Activated naive CD4-positive, alpha-beta T cell treated with anti-CD3 and anti-CD28 coated beads, Interleukin-2, amount 10 ng/mL, durations not matched to agents 7 days and 5 days (primary cell): ENCODE measurements around the gene ARHGEF28.

ENCODE experiments used
- CTCF ChIA-PET: fragments of 350-600 bp; sonication (Branson Sonifier 250); formaldehyde crosslinking; loops from one replicate; lab custom pipeline; 2021; ENCODE audit warnings: antibody characterized with exemption; lab: Charles Lee
- DNase-seq: peaks from one replicate; pipeline ENCODE4 v3.0.0-alpha.2; 2020
- H3K27ac Mint-ChIP-seq: one replicate; pipeline ENCODE4 v1.8.0; 2021; ENCODE audit warnings: mild to moderate bottlenecking, moderate library complexity, mixed read lengths
- H3K27me3 Mint-ChIP-seq: one replicate; pipeline ENCODE4 v1.8.0; 2021; ENCODE audit warnings: mild to moderate bottlenecking, mixed read lengths
- H3K36me3 Mint-ChIP-seq: one replicate; pipeline ENCODE4 v1.8.0; 2021; ENCODE audit warnings: mixed read lengths
- H3K4me1 Mint-ChIP-seq: one replicate; pipeline ENCODE4 v1.8.0; 2021; ENCODE audit warnings: mixed read lengths
- H3K4me3 Mint-ChIP-seq: one replicate; pipeline ENCODE4 v1.8.0; 2021; ENCODE audit warnings: mild to moderate bottlenecking, moderate library complexity, mixed read lengths
- H3K9me3 Mint-ChIP-seq: one replicate; pipeline ENCODE4 v1.8.0; 2021; ENCODE audit warnings: mixed read lengths

The ARHGEF28 gene

DNA sequence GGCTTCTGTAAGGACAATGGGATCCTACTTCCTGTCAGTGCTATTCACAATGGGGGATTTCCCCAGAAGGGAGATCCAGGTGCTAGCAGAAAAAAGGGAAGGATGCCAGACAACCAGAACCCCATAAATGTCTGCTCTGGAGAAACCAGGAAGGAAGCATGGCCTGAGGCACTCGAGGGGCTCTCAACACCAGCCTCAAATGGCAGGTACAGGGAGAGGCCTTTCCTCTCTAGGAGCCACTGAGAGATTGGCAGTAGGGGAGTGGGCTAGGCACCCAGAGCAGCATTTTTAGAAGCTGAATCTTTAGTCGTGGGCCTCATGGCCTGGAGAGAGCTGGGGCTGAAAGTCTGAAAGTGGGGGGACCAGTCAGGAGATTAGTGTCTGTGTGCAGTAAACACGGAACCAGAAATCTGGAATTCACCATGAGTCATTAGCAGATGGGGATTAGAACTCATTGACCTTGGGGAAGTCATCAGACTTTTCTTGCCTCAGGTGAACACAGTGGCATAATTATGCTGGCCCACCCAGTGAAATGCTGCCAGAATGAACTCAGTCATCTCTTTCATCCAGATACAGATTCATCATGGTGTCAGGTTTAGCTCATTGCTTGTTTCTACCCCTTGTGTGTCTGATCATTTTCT lies 28.3 kb downstream of the ARHGEF28 start:
- Mint-ChIP-seq H3K4me3 (no peak overlapping the region), H3K27me3 (peaks cover 12% of the 10 kb centered on the region), H3K27ac (no peak overlapping the region), H3K36me3 (no peaks in the 10 kb centered on the region), H3K4me1 (no peaks in the 10 kb centered on the region), H3K9me3 (no peaks in the 10 kb centered on the region)
- CTCF ChIA-PET = no interaction called here
- DNase-seq = no peak

DNA sequence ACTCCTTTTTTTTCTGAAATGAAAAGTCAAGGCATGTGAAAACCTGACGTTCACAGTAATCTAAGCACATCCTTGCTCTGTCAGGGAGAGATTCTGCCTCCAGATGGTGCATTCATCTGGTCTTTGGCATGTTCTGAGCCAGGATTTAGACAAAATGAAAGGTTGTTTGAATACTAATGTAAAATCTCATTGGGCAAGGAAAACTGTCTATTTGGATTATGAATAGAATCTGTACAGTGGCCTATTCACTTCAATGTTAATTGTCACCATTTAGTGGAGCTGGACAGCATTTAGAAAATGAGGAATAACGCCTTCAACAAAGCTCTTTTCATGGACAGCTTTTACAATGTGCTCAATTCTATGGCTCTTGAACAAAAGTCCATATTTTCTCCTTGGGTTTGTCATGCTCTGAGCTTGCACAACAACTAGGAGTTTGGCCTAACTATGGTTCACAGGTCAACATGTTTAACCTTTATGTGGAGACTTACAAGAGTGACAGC lies 28.9 kb downstream of the ARHGEF28 start:
- Mint-ChIP-seq H3K4me1 (no peaks in the 10 kb centered on the region), H3K9me3 (no peaks in the 10 kb centered on the region), H3K27me3 (peaks cover 12% of the 10 kb centered on the region), H3K36me3 (no peaks in the 10 kb centered on the region), H3K4me3 (no peak overlapping the region), H3K27ac (no peak overlapping the region)
- CTCF ChIA-PET = no interaction called here
- DNase-seq = no peak

DNA sequence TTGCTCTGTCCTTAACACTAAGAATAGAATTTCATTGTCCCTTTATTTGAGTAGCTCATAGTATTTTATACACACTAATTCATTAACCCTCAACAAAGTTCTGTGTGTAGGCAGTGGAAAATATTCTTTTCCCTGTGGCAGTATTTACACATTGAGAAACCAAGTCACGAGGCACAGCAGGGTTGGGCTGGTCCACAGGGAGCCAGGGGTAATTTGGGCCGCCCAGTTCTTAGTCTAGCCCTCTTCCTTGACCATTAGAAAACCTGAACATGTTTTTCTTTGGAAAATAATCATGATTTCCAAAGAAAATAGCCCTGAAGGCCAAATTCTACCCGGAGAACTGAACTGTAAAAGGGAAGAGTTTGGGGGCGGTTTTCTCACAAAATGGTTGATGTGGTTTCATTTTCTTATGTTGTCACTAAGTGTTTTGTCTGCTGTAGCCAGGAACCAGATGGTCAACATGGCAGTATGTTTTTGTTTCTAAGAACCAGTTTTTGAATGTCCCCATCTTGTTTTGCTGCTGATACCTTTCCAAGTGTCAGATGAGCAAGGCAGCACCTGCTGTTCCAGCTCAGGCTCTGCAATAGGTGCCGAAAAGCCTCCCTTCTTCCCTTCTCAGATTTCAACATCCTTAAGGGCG lies 29.6 kb downstream of the ARHGEF28 start:
- Mint-ChIP-seq H3K9me3 (no peaks in the 10 kb centered on the region), H3K4me3 (no peak overlapping the region), H3K4me1 (no peaks in the 10 kb centered on the region), H3K36me3 (no peaks in the 10 kb centered on the region), H3K27ac (no peak overlapping the region), H3K27me3 (peaks cover 12% of the 10 kb centered on the region)
- DNase-seq = no peak
- CTCF ChIA-PET = no interaction called here

DNA sequence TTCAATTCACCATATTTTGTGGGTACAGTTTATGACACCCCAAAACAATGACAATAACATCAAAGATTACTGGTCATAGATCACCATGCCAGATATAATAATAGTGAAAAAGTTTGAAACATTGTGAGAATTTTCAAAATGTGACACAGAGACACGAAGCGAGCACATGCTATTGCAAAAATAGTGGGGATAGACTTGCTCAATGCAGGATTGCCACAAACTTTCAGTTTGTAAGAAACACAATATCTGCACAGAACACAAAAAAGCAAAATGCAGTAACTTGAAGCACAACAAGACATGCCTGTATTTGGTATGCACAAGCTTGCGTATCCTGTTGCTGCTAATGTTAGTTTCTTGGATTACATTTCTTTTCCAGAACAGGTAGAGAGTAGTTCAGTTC lies 35.8 kb downstream of the ARHGEF28 start:
- no peak overlapping the region for H3K4me3 Mint-ChIP-seq
- H3K27ac Mint-ChIP-seq = no peak overlapping the region
- no peaks in the 10 kb centered on the region for H3K9me3 Mint-ChIP-seq
- DNase-seq = no peak
- H3K4me1 Mint-ChIP-seq = no peaks in the 10 kb centered on the region
- CTCF ChIA-PET = no interaction called here
- peaks cover 12% of the 10 kb centered on the region for H3K27me3 Mint-ChIP-seq
- H3K36me3 Mint-ChIP-seq = no peaks in the 10 kb centered on the region

DNA sequence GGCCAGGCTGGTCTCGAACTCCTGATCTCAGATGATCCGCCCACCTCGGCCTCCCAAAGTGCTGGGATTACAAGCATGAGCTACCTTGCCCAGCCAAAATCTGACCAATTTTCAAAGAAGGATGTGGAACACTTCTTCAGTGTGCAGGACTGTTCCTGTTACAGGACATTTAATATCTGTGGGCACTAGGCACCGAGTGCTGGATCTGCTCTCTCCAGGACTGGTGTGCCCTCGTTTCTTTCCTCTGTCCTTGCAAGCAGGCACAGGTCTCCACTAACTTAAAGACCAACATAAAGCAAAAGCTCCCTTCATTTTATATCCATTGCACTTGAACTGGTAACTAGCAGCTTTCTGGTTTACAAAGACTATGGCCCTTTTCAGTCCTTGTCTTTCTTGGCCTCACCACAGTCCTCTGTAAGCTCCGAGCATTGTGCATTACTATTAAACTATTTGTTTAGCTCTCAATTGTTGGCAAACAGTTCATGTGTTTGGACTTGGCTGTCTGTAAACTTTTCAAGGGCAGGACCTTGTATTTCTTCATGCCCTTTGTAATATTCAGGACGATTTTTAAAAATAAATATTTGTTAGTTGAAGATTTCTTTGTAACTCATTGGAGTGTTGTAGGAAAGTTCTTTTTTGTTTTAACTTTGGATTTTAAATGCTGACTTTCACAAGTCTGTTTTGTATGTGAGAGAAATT lies 37.3 kb downstream of the ARHGEF28 start:
- Mint-ChIP-seq H3K9me3 (no peaks in the 10 kb centered on the region), H3K27ac (no peak overlapping the region), H3K36me3 (no peaks in the 10 kb centered on the region), H3K27me3 (peaks cover 21% of the 10 kb centered on the region), H3K4me1 (no peaks in the 10 kb centered on the region), H3K4me3 (no peak overlapping the region)
- DNase-seq = no peak
- CTCF ChIA-PET = interaction anchor here (0.5 to 0.7 kb wide), 2 partner anchors 121 to 250 kb away, joined by 3 read pairs; no protein-coding TSS in a partner anchor

DNA sequence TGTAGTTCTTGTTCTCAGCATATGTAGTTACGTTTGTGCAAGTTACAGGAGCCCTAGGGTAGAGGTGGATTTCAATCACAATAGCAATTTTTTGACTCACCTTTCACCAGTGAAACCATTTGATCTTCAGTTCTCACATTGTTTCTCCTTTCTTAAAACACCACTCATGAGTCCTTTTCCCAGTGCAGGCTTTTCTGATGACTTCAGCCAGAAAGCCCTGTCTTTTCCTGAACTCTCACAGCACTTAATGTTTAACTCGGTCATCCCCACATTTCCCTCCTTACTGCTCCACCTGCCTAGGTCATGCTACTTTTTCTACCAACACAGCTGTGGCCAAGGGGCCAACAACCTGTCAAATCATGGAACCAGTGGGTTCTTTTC lies 37.9 kb downstream of the ARHGEF28 start:
- CTCF ChIA-PET = no interaction called here

GRCh38 chr5:73664796-73665195 lies 38.8 kb downstream of the ARHGEF28 start:
- H3K27me3 Mint-ChIP-seq = peaks cover 22% of the 10 kb centered on the region
- H3K4me1 Mint-ChIP-seq = no peaks in the 10 kb centered on the region
- no peaks in the 10 kb centered on the region for H3K9me3 Mint-ChIP-seq
- CTCF ChIA-PET = no interaction called here
- H3K4me3 Mint-ChIP-seq = no peak overlapping the region
- no peaks in the 10 kb centered on the region for H3K36me3 Mint-ChIP-seq
- no peak overlapping the region for H3K27ac Mint-ChIP-seq
- DNase-seq = no peak

More for the DNA sequence above, 37.9 kb downstream of the ARHGEF28 start:
- Mint-ChIP-seq H3K4me3 (no peak overlapping the region), H3K9me3 (no peaks in the 10 kb centered on the region), H3K27me3 (peaks cover 22% of the 10 kb centered on the region), H3K4me1 (no peaks in the 10 kb centered on the region), H3K36me3 (no peaks in the 10 kb centered on the region), H3K27ac (no peak overlapping the region)
- no peak for DNase-seq

DNA sequence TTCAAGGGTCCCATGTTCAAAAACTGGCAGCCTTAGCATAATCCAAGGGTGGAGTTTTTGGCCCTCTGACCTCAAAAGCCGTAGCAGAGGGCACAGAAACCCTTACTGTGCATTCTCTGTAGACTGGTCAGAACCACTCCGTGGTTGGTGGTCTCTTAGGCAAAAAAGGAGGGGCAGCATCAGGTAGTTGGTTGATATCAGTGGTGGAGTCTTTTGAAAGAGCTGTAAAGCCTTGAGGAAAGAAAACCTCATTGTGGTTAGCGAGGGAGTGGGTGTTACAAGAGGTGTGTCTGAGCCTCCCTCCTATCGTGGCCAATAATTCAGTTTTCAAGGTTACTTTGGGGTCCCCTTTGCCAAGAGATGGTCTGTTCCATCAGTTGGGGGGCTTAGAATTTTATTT lies 40.9 kb downstream of the ARHGEF28 start:
- CTCF ChIA-PET = no interaction called here

GRCh38 chr5:73668017-73668416 lies 42.0 kb downstream of the ARHGEF28 start:
- CTCF ChIA-PET = no interaction called here
- Mint-ChIP-seq H3K4me1 (no peaks in the 10 kb centered on the region), H3K36me3 (no peaks in the 10 kb centered on the region), H3K27ac (no peak overlapping the region), H3K9me3 (no peaks in the 10 kb centered on the region), H3K27me3 (peaks cover 22% of the 10 kb centered on the region), H3K4me3 (no peak overlapping the region)
- DNase-seq = no peak

More for the DNA sequence above, 40.9 kb downstream of the ARHGEF28 start:
- Mint-ChIP-seq H3K9me3 (no peaks in the 10 kb centered on the region), H3K27me3 (peaks cover 22% of the 10 kb centered on the region), H3K4me1 (no peaks in the 10 kb centered on the region), H3K4me3 (no peak overlapping the region), H3K27ac (no peak overlapping the region), H3K36me3 (no peaks in the 10 kb centered on the region)
- no peak for DNase-seq

- Mint-ChIP-seq H3K27me3 (peaks cover 22% of the 10 kb centered on the region), H3K9me3 (no peaks in the 10 kb centered on the region), H3K27ac (no peak overlapping the region), H3K4me1 (no peaks in the 10 kb centered on the region), H3K36me3 (no peaks in the 10 kb centered on the region), H3K4me3 (no peak overlapping the region)
- DNase-seq = no peak
- CTCF ChIA-PET = no interaction called here
These were observed 42.6 kb downstream of the ARHGEF28 start for GRCh38 chr5:73668486-73669111.

- Mint-ChIP-seq H3K4me1 (no peaks in the 10 kb centered on the region), H3K36me3 (no peaks in the 10 kb centered on the region), H3K27me3 (peaks cover 17% of the 10 kb centered on the region), H3K27ac (no peak overlapping the region), H3K4me3 (no peak overlapping the region), H3K9me3 (no peaks in the 10 kb centered on the region)
- CTCF ChIA-PET = no interaction called here
- no peak for DNase-seq
These were observed 44.7 kb downstream of the ARHGEF28 start for GRCh38 chr5:73670731-73671130.

DNA sequence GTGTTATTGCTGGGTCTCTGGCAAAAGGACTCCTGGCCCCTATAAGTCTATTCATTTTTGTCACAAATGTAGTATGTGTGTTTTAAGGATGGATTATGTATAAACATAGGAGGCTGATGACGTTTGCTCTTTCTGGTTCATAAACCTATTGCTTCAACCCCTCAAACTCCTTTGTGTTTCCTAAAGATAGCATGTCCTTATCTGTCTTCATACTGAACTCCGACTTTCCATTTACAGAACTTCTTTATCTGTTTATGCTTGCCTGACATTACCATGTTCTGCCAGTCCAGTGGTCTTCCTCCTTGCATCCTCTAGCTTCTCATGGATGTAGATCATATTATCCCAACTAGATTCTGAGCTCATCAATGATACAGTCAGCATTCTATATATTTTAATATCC lies 46.1 kb downstream of the ARHGEF28 start:
- Mint-ChIP-seq H3K4me1 (no peaks in the 10 kb centered on the region), H3K36me3 (no peaks in the 10 kb centered on the region), H3K9me3 (no peaks in the 10 kb centered on the region), H3K27ac (no peak overlapping the region), H3K4me3 (no peak overlapping the region), H3K27me3 (peaks cover 9% of the 10 kb centered on the region)
- CTCF ChIA-PET = no interaction called here
- no peak for DNase-seq

DNA sequence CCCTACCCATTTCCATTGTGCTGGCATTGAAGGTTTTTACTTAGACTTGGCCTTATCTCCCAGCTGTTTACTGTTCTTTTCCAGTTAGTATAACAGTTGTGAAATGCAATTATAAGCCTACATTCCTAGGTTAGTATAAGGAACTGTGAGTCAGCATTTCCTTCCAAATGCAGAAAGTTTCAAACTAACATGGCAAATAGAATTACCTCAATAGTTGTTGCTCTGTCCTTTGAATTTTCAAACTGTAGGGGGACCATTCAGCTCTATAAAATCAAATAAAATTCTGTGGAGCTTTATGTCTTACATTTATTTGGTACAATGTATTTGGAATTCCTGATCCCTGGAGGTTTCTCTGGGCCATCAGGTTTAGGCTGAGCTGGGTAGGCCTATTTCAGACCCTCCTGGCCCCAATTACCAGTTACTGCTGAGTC lies 47.2 kb downstream of the ARHGEF28 start:
- CTCF ChIA-PET = interaction anchor here (0.8 kb wide), 1 partner anchor 82 kb away, joined by 3 read pairs; no protein-coding TSS in a partner anchor
- H3K27me3 Mint-ChIP-seq = peaks cover 2% of the 10 kb centered on the region
- H3K4me1 Mint-ChIP-seq = no peaks in the 10 kb centered on the region
- no peak overlapping the region for H3K4me3 Mint-ChIP-seq
- H3K27ac Mint-ChIP-seq = no peak overlapping the region
- H3K36me3 Mint-ChIP-seq = no peaks in the 10 kb centered on the region
- DNase-seq = no peak
- no peaks in the 10 kb centered on the region for H3K9me3 Mint-ChIP-seq

GRCh38 chr5:73674669-73675004 lies 48.6 kb downstream of the ARHGEF28 start:
- no peak overlapping the region for H3K27ac Mint-ChIP-seq

More at GRCh38 chr5:73674669-73675004, 48.6 kb downstream of the ARHGEF28 start:
- no peaks in the 10 kb centered on the region for H3K27me3 Mint-ChIP-seq
- no peak for DNase-seq
- no peaks in the 10 kb centered on the region for H3K9me3 Mint-ChIP-seq
- CTCF ChIA-PET = interaction anchor here (0.8 kb wide), 1 partner anchor 107 kb away, joined by 4 read pairs; no protein-coding TSS in a partner anchor
- H3K4me1 Mint-ChIP-seq = no peaks in the 10 kb centered on the region
- no peak overlapping the region for H3K4me3 Mint-ChIP-seq
- H3K36me3 Mint-ChIP-seq = no peaks in the 10 kb centered on the region
